ENCODE data around the gene SUPT3H.

DNA sequence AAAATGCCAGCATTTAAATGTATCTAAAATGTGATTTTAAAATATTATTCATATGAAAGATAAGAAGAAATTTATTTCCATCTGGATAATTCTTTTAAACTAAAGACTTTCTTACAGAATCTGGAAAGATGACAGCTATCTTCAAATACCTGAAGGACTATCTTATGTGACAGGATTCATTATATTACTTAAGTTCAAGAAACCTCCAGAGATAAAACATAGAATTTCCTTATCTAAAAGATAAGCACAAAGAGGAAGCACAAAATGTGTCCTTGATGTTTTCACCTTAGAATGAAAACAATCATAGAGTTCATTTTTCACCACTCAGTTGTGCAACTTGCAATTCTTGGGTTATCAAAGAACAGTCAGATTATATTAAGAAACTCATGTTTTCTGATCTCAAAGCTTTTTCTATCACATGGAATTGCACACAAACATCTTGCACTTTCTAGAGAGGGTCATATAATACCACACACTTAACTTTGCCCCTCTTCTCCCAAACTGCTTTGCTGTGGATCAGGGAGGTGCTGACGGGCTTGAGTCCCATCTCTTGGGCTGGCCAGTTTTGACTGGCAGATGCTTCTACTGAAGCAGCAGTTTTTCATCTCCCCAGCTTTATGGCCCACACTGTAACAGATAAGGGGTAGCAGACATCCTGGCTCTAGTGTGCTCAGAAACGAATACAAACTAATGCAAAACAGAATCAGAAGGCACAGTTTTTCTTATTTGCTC lies 522.9 kb downstream of the SUPT3H start:
- no peak for TF ChIP-seq POLR2AphosphoS5 (IDR thresholded peaks at IDR 0.05; ENCODE audit: borderline replicate concordance, low read depth, low read length)
- no peak for TF ChIP-seq EZH2 (IDR thresholded peaks at IDR 0.05)

Measured in SK-N-MC (cell line).